PC-3 (cell line): ENCODE results near the gene HPN.

Experiments used
- EZH2 ChIP-seq: fragments of 300-600 bp; sonication (generic); IDR thresholded peaks from one replicate; pipeline ENCODE4 v1.6.1; 2017; ENCODE audit warnings: antibody characterized with exemption, mild to moderate bottlenecking, low read length; ENCODE audit not compliant: unreplicated experiment
- EZH2phosphoT487 ChIP-seq: fragments of 300-600 bp; sonication (generic); IDR thresholded peaks from 2 replicates; pipeline ENCODE4 v1.6.1; 2018; ENCODE audit warnings: mild to moderate bottlenecking, antibody characterized with exemption, low read length, borderline replicate concordance
- TF ChIP-seq, protein P1 (sequence below): fragments of 300-600 bp; sonication (generic); conservative IDR thresholded peaks from 2 replicates; pipeline ENCODE4 v1.5.1; 2017; ENCODE audit warnings: antibody characterized with exemption, low read depth, mild to moderate bottlenecking, low read length

DNA sequence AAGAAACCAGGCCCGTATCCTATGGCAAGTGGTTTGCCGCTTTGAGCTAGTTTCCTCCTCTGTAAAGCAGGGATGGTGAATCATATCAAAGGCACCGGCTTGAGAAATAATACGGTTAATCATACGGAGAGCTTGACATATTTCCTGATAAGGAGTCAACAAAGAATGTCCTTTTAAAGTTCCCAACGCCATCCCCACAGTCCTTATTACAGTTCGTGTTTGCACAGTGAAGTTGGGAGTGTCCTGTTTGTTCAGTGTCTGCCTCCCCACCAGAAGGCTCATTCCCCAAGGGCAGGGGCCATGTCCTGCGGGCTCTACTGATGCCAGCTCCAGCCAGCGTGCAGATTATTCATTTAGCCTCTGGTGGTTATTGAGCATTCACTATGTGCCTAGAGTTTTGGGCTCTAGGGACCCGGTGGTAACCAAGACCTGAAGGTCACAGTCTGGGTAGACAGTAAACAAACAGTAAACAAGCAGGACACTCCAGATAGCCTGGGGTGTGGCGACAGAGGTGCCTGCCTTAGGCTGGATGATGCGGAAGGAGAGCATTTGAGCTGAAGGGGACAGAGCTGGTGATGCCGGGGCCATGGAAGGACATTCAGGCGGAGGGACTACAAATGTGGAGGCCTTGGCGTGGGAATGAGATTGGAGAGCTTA lies 35.1 kb upstream of the HPN start:
- TF ChIP-seq EZH2 = no peak
- TF ChIP-seq, protein P1, sequence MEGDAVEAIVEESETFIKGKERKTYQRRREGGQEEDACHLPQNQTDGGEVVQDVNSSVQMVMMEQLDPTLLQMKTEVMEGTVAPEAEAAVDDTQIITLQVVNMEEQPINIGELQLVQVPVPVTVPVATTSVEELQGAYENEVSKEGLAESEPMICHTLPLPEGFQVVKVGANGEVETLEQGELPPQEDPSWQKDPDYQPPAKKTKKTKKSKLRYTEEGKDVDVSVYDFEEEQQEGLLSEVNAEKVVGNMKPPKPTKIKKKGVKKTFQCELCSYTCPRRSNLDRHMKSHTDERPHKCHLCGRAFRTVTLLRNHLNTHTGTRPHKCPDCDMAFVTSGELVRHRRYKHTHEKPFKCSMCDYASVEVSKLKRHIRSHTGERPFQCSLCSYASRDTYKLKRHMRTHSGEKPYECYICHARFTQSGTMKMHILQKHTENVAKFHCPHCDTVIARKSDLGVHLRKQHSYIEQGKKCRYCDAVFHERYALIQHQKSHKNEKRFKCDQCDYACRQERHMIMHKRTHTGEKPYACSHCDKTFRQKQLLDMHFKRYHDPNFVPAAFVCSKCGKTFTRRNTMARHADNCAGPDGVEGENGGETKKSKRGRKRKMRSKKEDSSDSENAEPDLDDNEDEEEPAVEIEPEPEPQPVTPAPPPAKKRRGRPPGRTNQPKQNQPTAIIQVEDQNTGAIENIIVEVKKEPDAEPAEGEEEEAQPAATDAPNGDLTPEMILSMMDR = no peak
- TF ChIP-seq EZH2phosphoT487 = no peak
